Large intestine (tissue), 3 donors: ENCODE measurements around the gene CFAP299. TPM values are rescaled to one million over a fixed set of nuclear protein-coding genes. Genes with fewer than 3 reads are reported as not detected.

ENCODE experiments used
- DNase-seq, 2 donors: peaks; one replicate each; pipeline versions ENCODE4 v3.0.0 to v3.0.0-alpha.2; 2013
- H3K27ac ChIP-seq: one replicate; pipeline ENCODE4 v1.5.1; 2013; ENCODE audit warnings: low read length
- H3K27me3 ChIP-seq: 2 replicates; pipeline ENCODE4 v1.6.1; 2013; ENCODE audit warnings: low read length; ENCODE audit not compliant: control insufficient read depth, insufficient read depth
- H3K36me3 ChIP-seq: 2 replicates; pipeline ENCODE4 v1.6.1; 2013; ENCODE audit warnings: low read length; ENCODE audit not compliant: control insufficient read depth, insufficient read depth
- H3K4me1 ChIP-seq: one replicate; pipeline ENCODE4 v1.6.1; 2013; ENCODE audit warnings: low read length; ENCODE audit not compliant: control insufficient read depth, insufficient read depth
- H3K4me3 ChIP-seq: one replicate; pipeline ENCODE4 v1.5.1; 2013; ENCODE audit warnings: low read length
- H3K9me3 ChIP-seq: one replicate; pipeline ENCODE4 v1.6.1; 2013; ENCODE audit warnings: mild to moderate bottlenecking, low read depth, low read length, moderate library complexity; ENCODE audit not compliant: control insufficient read depth
- WGBS: methylation state at CpG from one replicate; pipeline ENCODE4 v1.1.5; 2013; ENCODE audit warnings: low lambda C conversion rate; ENCODE audit not compliant: insufficient coverage; 5-methylcytosine and 5-hydroxymethylcytosine counted together
- polyA plus RNA-seq: library from polyadenylated mRNA; unstranded; fragments of 120-200 nt; gene quantifications from one replicate; pipeline ENCODE4 v1.2.1, GENCODE V29; 2013

The CFAP299 gene
- polyA plus RNA-seq, 1 donor: 0.16 TPM

- no peak for DNase-seq
- Histone ChIP-seq H3K4me3 (no peak overlapping the region), H3K9me3 (no peaks in the 10 kb centered on the region), H3K27me3 (no peaks in the 10 kb centered on the region), H3K4me1 (no peaks in the 10 kb centered on the region), H3K27ac (no peak overlapping the region), H3K36me3 (no peaks in the 10 kb centered on the region)
- no CpG with 5 or more reads among the region's 1 CpG for WGBS
Observed at GRCh38 chr4:80839281-80839680, 503.8 kb downstream of the CFAP299 start.

GRCh38 chr4:80839792-80840191 lies 504.3 kb downstream of the CFAP299 start:
- Histone ChIP-seq H3K9me3 (no peaks in the 10 kb centered on the region), H3K4me1 (no peaks in the 10 kb centered on the region), H3K4me3 (no peak overlapping the region), H3K27ac (no peak overlapping the region), H3K27me3 (no peaks in the 10 kb centered on the region), H3K36me3 (no peaks in the 10 kb centered on the region)
- no peak for DNase-seq

- DNase-seq: no peak
- H3K4me3 ChIP-seq: no peak overlapping the region
- H3K4me1 ChIP-seq: no peaks in the 10 kb centered on the region
- H3K9me3 ChIP-seq: no peaks in the 10 kb centered on the region
- H3K36me3 ChIP-seq: no peaks in the 10 kb centered on the region
- 33% methylated on average over 1 of the region's 1 CpG for WGBS
- H3K27me3 ChIP-seq: no peaks in the 10 kb centered on the region
- H3K27ac ChIP-seq: no peak overlapping the region
Observed at GRCh38 chr4:80840396-80840795, 504.9 kb downstream of the CFAP299 start.

DNA sequence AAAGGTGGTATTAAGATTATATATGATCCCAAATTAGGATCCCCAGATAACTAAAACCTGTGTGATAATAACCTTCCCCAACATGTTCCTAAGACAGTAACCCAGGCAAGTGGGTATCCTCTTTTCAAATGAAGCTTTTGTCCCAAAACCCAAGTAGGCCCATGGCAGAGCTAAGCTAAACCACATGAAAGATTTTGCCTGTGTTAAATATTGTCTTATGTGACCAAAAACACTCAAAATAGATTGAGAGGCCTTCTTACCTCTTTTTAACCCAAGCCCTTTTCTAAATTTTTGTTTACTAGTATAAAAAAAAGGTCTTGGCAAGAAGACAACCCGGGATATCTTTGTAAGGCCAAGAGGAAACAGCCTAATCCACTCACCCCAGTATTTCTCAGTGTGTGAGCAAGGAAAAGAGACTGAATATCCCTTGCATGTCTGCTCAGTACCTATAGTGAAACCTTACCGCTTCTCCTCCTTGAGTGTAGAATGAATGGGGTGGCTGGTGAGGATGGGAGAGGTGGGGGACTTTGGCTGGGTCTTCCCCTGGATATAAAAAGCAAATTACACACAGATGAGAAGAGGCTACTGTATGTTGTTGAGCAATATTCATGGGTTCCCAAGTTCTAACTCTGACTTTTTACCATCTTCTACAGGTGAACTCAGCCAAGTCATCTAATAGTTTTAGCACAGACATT lies 506.2 kb downstream of the CFAP299 start:
- no peaks in the 10 kb centered on the region for H3K4me1 ChIP-seq
- H3K27me3 ChIP-seq: no peaks in the 10 kb centered on the region
- no CpG with 5 or more reads among the region's 2 CpGs for WGBS
- no peak overlapping the region for H3K4me3 ChIP-seq
- no peaks in the 10 kb centered on the region for H3K9me3 ChIP-seq
- no peak for DNase-seq
- H3K36me3 ChIP-seq: no peaks in the 10 kb centered on the region
- no peak overlapping the region for H3K27ac ChIP-seq

DNA sequence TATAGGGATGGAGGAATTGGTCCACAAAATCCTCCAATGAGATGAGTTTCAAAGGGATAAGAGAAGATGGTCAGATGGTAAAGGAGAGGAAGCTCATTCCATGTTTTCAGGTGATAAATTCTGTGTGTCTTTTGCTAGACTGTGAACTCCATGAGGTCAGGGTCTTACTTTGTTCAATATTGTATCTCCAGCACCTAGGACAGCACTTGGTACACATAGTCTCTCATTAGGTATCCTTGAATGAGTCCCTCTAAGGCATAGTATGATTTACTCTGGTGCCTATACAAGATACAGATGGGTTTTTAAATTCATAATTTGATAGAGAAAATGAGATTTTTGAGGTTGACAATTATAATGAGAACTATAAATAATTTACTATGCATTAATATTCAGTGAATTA lies 510.7 kb downstream of the CFAP299 start:
- Histone ChIP-seq H3K4me1 (no peaks in the 10 kb centered on the region), H3K36me3 (no peaks in the 10 kb centered on the region), H3K27ac (no peak overlapping the region), H3K27me3 (no peaks in the 10 kb centered on the region), H3K4me3 (no peak overlapping the region), H3K9me3 (no peaks in the 10 kb centered on the region)
- no peak for DNase-seq

DNA sequence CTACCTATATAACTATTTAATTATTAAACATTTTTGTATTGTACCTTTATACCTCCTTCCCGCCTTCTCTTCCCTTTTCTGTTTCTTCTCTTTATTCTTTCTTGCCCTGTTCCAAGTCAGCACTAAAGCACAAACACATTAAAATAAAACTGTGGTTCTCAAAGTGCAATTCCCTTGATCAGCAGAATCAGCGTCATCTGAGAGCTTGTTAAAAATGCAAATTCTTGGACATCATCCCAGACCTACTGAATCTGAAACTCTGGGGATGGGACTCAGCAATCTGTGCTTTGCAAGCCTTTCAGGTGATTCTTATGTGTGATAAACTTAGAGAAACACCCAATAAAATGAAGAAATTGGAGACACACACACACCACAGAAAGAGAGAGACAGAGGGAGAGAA lies 516.5 kb downstream of the CFAP299 start:
- Histone ChIP-seq H3K4me1 (no peaks in the 10 kb centered on the region), H3K4me3 (no peak overlapping the region), H3K27me3 (no peaks in the 10 kb centered on the region), H3K9me3 (no peaks in the 10 kb centered on the region), H3K36me3 (no peaks in the 10 kb centered on the region), H3K27ac (no peak overlapping the region)
- WGBS: 86% methylated on average over 1 of the region's 2 CpGs
- DNase-seq: no peak

GRCh38 chr4:80873571-80873970 lies 538.0 kb downstream of the CFAP299 start:
- Histone ChIP-seq H3K36me3 (no peaks in the 10 kb centered on the region), H3K4me1 (no peaks in the 10 kb centered on the region), H3K27me3 (no peaks in the 10 kb centered on the region), H3K9me3 (no peaks in the 10 kb centered on the region), H3K27ac (no peak overlapping the region), H3K4me3 (no peak overlapping the region)
- WGBS: 86% methylated on average over 1 of the region's 1 CpG
- no peak for DNase-seq

DNA sequence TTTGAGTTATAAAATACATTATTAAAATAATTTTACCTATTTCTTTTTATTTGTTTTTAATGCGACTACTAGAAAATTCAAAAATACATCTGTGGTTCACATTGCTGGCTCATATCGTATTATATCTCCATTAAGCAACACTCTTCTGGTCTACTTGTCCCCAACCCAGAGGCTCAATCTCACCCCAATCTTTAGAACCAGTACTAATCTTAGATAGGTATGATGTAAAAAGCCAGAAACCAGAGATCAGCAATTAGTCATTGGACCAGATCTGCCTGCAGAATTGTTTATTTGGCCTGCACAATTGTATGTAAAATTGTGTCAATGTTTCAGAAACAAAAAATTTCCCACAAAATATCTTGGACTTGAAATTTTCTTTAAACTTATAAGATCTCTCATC lies 539.4 kb downstream of the CFAP299 start:
- Histone ChIP-seq H3K4me1 (no peaks in the 10 kb centered on the region), H3K36me3 (no peaks in the 10 kb centered on the region), H3K9me3 (no peaks in the 10 kb centered on the region), H3K27me3 (no peaks in the 10 kb centered on the region), H3K4me3 (no peak overlapping the region), H3K27ac (no peak overlapping the region)
- WGBS: 100% methylated on average over 2 of the region's 2 CpGs
- DNase-seq: no peak

- H3K27ac ChIP-seq: no peak overlapping the region
- no peaks in the 10 kb centered on the region for H3K4me1 ChIP-seq
- WGBS: 82% methylated on average over 2 of the region's 3 CpGs
- no peaks in the 10 kb centered on the region for H3K36me3 ChIP-seq
- no peak overlapping the region for H3K4me3 ChIP-seq
- H3K27me3 ChIP-seq: no peaks in the 10 kb centered on the region
- no peak for DNase-seq
- no peaks in the 10 kb centered on the region for H3K9me3 ChIP-seq
Observed at GRCh38 chr4:80875642-80876041, 540.1 kb downstream of the CFAP299 start.

DNA sequence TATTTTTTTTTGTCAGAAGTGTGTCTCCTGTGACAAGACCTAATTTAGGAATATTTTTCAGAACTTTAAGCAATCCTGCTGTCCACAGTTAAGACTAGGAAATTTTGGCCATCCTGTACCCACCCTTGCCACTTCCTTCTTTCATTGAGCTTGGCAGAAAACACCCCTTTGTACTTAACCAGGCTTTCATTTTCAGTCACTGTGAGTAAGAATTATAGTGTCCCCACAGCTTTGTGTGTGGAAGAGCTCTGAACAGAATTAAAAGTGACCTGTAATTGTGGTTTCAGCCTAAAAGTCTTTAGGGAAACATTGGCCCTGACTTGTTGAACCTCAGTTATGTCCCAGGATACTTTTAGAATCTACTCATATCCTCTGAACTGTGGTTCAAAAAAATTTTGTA lies 541.3 kb downstream of the CFAP299 start:
- no peaks in the 10 kb centered on the region for H3K9me3 ChIP-seq
- no peak overlapping the region for H3K27ac ChIP-seq
- no peak overlapping the region for H3K4me3 ChIP-seq
- H3K4me1 ChIP-seq: no peaks in the 10 kb centered on the region
- no peak for DNase-seq
- H3K36me3 ChIP-seq: no peaks in the 10 kb centered on the region
- no peaks in the 10 kb centered on the region for H3K27me3 ChIP-seq

- WGBS: 38% methylated on average over 1 of the region's 1 CpG
- no peaks in the 10 kb centered on the region for H3K27me3 ChIP-seq
- H3K27ac ChIP-seq: no peak overlapping the region
- no peaks in the 10 kb centered on the region for H3K9me3 ChIP-seq
- no peak for DNase-seq
- no peaks in the 10 kb centered on the region for H3K36me3 ChIP-seq
- no peak overlapping the region for H3K4me3 ChIP-seq
- H3K4me1 ChIP-seq: no peaks in the 10 kb centered on the region
Observed at GRCh38 chr4:80878218-80878617, 542.7 kb downstream of the CFAP299 start.
